GM10266 (cell line): ENCODE results near the gene INF2.

Experiments used
- DNase-seq: peaks from one replicate; pipeline ENCODE4 v3.0.0; 2012; ENCODE audit errors: extremely low spot score
- CTCF ChIP-seq: IDR thresholded peaks from 2 replicates; pipeline ENCODE4 v1.5.1; 2012; ENCODE audit warnings: mild to moderate bottlenecking, low read depth; ENCODE audit not compliant: control insufficient read depth, insufficient read depth; ENCODE audit errors: missing control alignments

The INF2 gene

GRCh38 chr14:104744484-104744883, 55.1 kb downstream of the INF2 start:
- DNase-seq: no peak
- TF ChIP-seq CTCF: no peak

- DNase-seq: no peak
- TF ChIP-seq CTCF: no peak
Observed at GRCh38 chr14:104745431-104745830, 56.0 kb downstream of the INF2 start.

- DNase-seq: no peak
- TF ChIP-seq CTCF: no peak
Observed at GRCh38 chr14:104746071-104746545, 56.7 kb downstream of the INF2 start.

- no peak for TF ChIP-seq CTCF
- no peak for DNase-seq
Observed at GRCh38 chr14:104746934-104747481, 57.6 kb downstream of the INF2 start.

- DNase-seq: no peak
- no peak for TF ChIP-seq CTCF
Observed at GRCh38 chr14:104747876-104748275, 58.5 kb downstream of the INF2 start.

GRCh38 chr14:104749111-104749649, 59.8 kb downstream of the INF2 start:
- DNase-seq: no peak

More at GRCh38 chr14:104749111-104749649, 59.8 kb downstream of the INF2 start:
- TF ChIP-seq CTCF: no peak
